K562 (cell line): ENCODE results near the gene LPGAT1. TPM values are rescaled to one million over a fixed set of nuclear protein-coding genes. Genes with fewer than 3 reads are reported as not detected.

Source experiments
- E2F3 ChIP-seq: fragments of 250-450 bp; sonication (Bioruptor Pico); IDR thresholded peaks from 2 replicates; pipeline ENCODE4 v1.4.0; 2020; ENCODE audit warnings: mild to moderate bottlenecking
- ESRRB ChIP-seq: fragments of 250-450 bp; sonication (Bioruptor Pico); IDR thresholded peaks from 2 replicates; pipeline ENCODE4 v1.5.0; 2020; ENCODE audit warnings: mild to moderate bottlenecking, moderate library complexity, borderline replicate concordance
- FIP1L1 ChIP-seq: fragments of 200-400 bp; formaldehyde crosslinking; IDR thresholded peaks from 2 replicates; pipeline ENCODE4 v1.6.1; 2018; ENCODE audit warnings: mild to moderate bottlenecking, low read depth, low read length; ENCODE audit not compliant: poor library complexity, severe bottlenecking
- FOS ChIP-seq: IDR thresholded peaks from 3 replicates; pipeline ENCODE4 v1.6.1; 2011; ENCODE audit not compliant: insufficient read length; ENCODE audit errors: extremely low read depth
- FOXJ3 ChIP-seq: sonication (generic); formaldehyde crosslinking; IDR thresholded peaks from 2 replicates; pipeline ENCODE4 v1.4.0; 2020; ENCODE audit warnings: mild to moderate bottlenecking, missing genetic modification reagents
- FOXK2 ChIP-seq, 2 experiments: fragments of 450-650 bp; IDR thresholded peaks in 1 of 2; conservative IDR thresholded peaks in 1 of 2; 2 replicates each; pipeline ENCODE4 v1.6.1; 2016; ENCODE audit warnings: low read depth in 2 of 2, mild to moderate bottlenecking in 1 of 2
- HDAC8 ChIP-seq: fragments of 450-650 bp; IDR thresholded peaks from 2 replicates; pipeline ENCODE4 v1.6.1; 2016; ENCODE audit warnings: mild to moderate bottlenecking, missing genetic modification characterization, moderate library complexity, missing compliant biosample characterization
- MTA2 ChIP-seq: fragments of 450-650 bp; IDR thresholded peaks from 2 replicates; pipeline ENCODE4 v1.6.1; 2016; ENCODE audit warnings: low read depth
- NR1H2 ChIP-seq: sonication (generic); formaldehyde crosslinking; IDR thresholded peaks from 2 replicates; pipeline ENCODE4 v1.4.0; 2020; ENCODE audit warnings: mild to moderate bottlenecking, missing genetic modification reagents
- PCBP2 ChIP-seq: fragments of 200-400 bp; formaldehyde crosslinking; IDR thresholded peaks from 2 replicates; pipeline ENCODE4 v1.6.1; 2018; ENCODE audit warnings: low read length, low read depth, mild to moderate bottlenecking, moderate library complexity; ENCODE audit not compliant: poor library complexity, severe bottlenecking
- SRSF9 ChIP-seq: fragments of 200-400 bp; formaldehyde crosslinking; IDR thresholded peaks from 2 replicates; pipeline ENCODE4 v1.6.1; 2017; ENCODE audit warnings: low read depth, low read length, borderline replicate concordance
- XRCC4 ChIP-seq: IDR thresholded peaks from one replicate; pipeline ENCODE4 v1.6.1; 2011; ENCODE audit not compliant: insufficient read depth, insufficient read length; ENCODE audit errors: extremely low read depth
- ZNF140 ChIP-seq: fragments of 250-450 bp; sonication (Bioruptor Pico); IDR thresholded peaks from 2 replicates; pipeline ENCODE4 v1.8.0; 2021; ENCODE audit warnings: moderate library complexity, mild to moderate bottlenecking, inconsistent platforms
- ZNF3 ChIP-seq: fragments of 250-450 bp; sonication (Bioruptor Pico); IDR thresholded peaks from 2 replicates; pipeline ENCODE4 v1.5.0; 2021; ENCODE audit warnings: mild to moderate bottlenecking, moderate library complexity
- ZNF644 ChIP-seq: fragments of 200-800 bp; sonication (Bioruptor generic); IDR thresholded peaks from 2 replicates; pipeline ENCODE4 v1.6.1; 2016; ENCODE audit warnings: low read depth, missing genetic modification characterization, missing compliant biosample characterization
- polyA plus RNA-seq, 8 experiments: library from polyadenylated mRNA; depleted of rRNA in 4 of 8; stranded (reverse) in 5 of 8; unstranded in 3 of 8; fragments of >200 nt; fragmentation: Nextera tagmentation in 2 of 8; fragmentation: Illumina TruSeq in 1 of 8; extraction: Ambion mirVana in 2 of 8; extraction: Trizol in 1 of 8; gene quantifications; 2 replicates each; pipeline versions ENCODE4 v1.2.1 to v1.2.3, GENCODE V29; 2011 to 2014; ENCODE audit warnings: inconsistent platforms in 1 of 8, missing spikeins in 1 of 8
- total RNA-seq, 7 experiments: library from RNA; depleted of rRNA in 6 of 7; stranded (reverse); fragments of >200 nt in 6 of 7; fragmentation: Illumina TruSeq in 2 of 7; extraction: Trizol in 2 of 7; gene quantifications; 2 replicates each; pipeline versions ENCODE4 v1.2.1 to v1.2.3, GENCODE V29; 2011 to 2021; ENCODE audit warnings: low replicate concordance in 1 of 7
- TF ChIP-seq, protein P1 (sequence below): fragments of 250-450 bp; sonication (Bioruptor Pico); IDR thresholded peaks from 2 replicates; pipeline ENCODE4 v1.8.0; 2022; ENCODE audit warnings: inconsistent platforms
- TF ChIP-seq, protein P2 (sequence below): fragments of 250-450 bp; sonication (Bioruptor Pico); IDR thresholded peaks from 2 replicates; pipeline ENCODE4 v1.4.0; 2020; ENCODE audit warnings: borderline replicate concordance
- TF ChIP-seq, protein P3 (sequence below): sonication (generic); formaldehyde crosslinking; IDR thresholded peaks from 2 replicates; pipeline ENCODE4 v1.8.1; 2023; ENCODE audit warnings: mild to moderate bottlenecking, missing genetic modification reagents
- TF ChIP-seq, protein P4 (sequence below): fragments of 250-450 bp; sonication (Bioruptor Pico); IDR thresholded peaks from 2 replicates; pipeline ENCODE4 v1.8.0; 2021; ENCODE audit warnings: moderate library complexity, mild to moderate bottlenecking, inconsistent platforms
- TF ChIP-seq, protein P5 (sequence below): sonication (generic); formaldehyde crosslinking; IDR thresholded peaks from 2 replicates; pipeline ENCODE4 v1.8.1; 2023; ENCODE audit warnings: mild to moderate bottlenecking, missing genetic modification reagents

LPGAT1 gene
- total and polyA plus RNA-seq, 9 of the 15 experiments (the other 6 are each of a cell fraction or from before 2014, with no cell fraction given), result 5.7 to 31.4 (median 16.3) TPM

DNA sequence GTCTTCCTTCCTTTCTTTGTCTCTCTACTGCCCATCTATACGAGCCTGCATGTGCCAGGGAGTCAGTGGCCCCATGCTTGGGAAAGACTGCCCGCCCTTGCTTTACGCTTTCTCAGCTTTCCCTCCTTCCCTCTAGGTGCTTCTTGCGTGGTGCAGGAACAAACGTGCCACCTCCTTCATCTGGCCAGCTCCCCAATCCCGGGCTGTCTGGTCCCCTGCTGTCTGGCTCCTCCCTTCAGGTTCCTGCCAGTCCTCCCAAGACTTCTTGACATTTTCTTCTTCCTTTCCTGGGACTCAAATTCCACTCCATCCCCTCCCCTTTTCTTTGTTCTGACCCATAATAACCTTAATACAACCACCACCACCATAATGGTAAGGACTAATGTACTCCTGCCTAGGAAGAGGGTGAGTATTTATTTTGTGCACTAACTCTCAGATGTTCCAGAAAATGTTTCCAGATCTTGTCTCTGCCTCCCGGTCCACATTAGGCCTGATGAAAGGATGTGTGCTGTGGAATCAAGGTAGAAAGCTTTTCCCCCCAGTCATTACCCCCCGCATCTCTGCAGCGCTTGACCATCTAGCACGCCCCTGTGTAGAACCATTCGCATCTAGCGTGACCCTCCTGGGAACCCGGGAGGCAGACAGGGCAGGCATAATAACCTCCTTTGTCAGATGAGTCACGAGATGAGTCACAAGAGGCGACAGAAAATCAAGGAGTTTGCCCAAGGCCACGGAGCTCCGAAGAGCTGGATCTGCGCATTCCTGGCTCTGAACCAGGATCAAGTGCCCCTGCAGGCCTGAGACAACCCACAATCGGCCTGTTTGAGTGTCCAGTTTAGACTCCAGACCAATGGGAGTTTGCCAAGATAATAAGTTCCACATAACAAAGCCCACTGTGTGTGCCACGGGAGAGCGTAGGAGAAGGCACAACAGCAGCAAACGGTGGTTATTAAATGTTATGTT is 95.1 kb downstream of the LPGAT1 start (continued):
- TF ChIP-seq, protein P1, sequence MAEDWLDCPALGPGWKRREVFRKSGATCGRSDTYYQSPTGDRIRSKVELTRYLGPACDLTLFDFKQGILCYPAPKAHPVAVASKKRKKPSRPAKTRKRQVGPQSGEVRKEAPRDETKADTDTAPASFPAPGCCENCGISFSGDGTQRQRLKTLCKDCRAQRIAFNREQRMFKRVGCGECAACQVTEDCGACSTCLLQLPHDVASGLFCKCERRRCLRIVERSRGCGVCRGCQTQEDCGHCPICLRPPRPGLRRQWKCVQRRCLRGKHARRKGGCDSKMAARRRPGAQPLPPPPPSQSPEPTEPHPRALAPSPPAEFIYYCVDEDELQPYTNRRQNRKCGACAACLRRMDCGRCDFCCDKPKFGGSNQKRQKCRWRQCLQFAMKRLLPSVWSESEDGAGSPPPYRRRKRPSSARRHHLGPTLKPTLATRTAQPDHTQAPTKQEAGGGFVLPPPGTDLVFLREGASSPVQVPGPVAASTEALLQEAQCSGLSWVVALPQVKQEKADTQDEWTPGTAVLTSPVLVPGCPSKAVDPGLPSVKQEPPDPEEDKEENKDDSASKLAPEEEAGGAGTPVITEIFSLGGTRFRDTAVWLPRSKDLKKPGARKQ (CRISPR knock-in tag), result no peak
- TF ChIP-seq ZNF140 (CRISPR knock-in tag) (no peak), ZNF644 (peak; percentile 68; the same call in 1 of the 2 replicates), FOS (peak; percentile 72), ESRRB (CRISPR knock-in tag) (no peak), XRCC4 (no peak), FOXK2 (conservative IDR thresholded peaks at IDR 0.05 in 1 of 2, IDR thresholded peaks at IDR 0.05 in 1 of 2; ENCODE audit: low read depth in 2 of 2) (no peak), FOXJ3 (no peak), E2F3 (CRISPR knock-in tag) (no peak), ZNF3 (CRISPR knock-in tag) (no peak), PCBP2 (no peak), SRSF9 (no peak), HDAC8 (no peak), MTA2 (no peak), NR1H2 (CRISPR knock-in tag) (no peak), FIP1L1 (no peak)
- TF ChIP-seq, protein P2, sequence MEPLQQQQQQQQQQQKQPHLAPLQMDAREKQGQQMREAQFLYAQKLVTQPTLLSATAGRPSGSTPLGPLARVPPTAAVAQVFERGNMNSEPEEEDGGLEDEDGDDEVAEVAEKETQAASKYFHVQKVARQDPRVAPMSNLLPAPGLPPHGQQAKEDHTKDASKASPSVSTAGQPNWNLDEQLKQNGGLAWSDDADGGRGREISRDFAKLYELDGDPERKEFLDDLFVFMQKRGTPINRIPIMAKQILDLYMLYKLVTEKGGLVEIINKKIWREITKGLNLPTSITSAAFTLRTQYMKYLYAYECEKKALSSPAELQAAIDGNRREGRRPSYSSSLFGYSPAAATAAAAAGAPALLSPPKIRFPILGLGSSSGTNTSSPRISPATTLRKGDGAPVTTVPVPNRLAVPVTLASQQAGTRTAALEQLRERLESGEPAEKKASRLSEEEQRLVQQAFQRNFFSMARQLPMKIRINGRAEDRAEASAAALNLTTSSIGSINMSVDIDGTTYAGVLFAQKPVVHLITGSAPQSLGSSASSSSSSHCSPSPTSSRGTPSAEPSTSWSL (CRISPR knock-in tag), result no peak
- TF ChIP-seq, protein P3, sequence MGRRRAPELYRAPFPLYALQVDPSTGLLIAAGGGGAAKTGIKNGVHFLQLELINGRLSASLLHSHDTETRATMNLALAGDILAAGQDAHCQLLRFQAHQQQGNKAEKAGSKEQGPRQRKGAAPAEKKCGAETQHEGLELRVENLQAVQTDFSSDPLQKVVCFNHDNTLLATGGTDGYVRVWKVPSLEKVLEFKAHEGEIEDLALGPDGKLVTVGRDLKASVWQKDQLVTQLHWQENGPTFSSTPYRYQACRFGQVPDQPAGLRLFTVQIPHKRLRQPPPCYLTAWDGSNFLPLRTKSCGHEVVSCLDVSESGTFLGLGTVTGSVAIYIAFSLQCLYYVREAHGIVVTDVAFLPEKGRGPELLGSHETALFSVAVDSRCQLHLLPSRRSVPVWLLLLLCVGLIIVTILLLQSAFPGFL (CRISPR knock-in tag), result no peak
- TF ChIP-seq, protein P4, sequence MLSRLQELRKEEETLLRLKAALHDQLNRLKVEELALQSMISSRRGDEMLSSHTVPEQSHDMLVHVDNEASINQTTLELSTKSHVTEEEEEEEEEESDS (CRISPR knock-in tag), result no peak
- TF ChIP-seq, protein P5, sequence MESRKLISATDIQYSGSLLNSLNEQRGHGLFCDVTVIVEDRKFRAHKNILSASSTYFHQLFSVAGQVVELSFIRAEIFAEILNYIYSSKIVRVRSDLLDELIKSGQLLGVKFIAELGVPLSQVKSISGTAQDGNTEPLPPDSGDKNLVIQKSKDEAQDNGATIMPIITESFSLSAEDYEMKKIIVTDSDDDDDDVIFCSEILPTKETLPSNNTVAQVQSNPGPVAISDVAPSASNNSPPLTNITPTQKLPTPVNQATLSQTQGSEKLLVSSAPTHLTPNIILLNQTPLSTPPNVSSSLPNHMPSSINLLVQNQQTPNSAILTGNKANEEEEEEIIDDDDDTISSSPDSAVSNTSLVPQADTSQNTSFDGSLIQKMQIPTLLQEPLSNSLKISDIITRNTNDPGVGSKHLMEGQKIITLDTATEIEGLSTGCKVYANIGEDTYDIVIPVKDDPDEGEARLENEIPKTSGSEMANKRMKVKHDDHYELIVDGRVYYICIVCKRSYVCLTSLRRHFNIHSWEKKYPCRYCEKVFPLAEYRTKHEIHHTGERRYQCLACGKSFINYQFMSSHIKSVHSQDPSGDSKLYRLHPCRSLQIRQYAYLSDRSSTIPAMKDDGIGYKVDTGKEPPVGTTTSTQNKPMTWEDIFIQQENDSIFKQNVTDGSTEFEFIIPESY (CRISPR knock-in tag), result no peak
